Measurements from ENCODE around the gene PGLYRP1. TPM values are rescaled to one million over a fixed set of nuclear protein-coding genes. Genes with fewer than 3 reads are reported as not detected.
A peak's percentile ranks its signal among the peaks of the same experiment; 100 is the strongest.

Gene PGLYRP1
- total RNA-seq, 1 experiment from 2014 or later, result not detected

DNA sequence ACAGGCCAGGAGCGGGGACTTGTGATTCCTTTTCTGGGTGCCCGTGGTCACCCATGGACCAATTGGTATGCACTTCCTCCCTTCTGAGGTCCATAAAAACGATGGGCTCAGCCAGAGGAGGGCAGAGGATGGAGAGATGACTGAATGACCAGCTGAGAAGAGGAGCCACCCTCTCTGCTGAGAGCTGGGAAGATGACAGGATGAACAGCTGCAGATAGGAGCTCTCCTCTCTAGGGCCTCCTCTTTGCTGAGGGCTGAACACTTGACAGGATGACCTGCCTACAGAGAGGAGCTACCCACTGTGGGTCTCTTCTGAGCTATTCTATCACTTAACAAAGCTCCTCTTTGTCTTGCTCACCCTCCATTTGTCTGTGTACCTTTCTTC, 13.9 kb upstream of the PGLYRP1 start:
- ChIA-PET CTCF (interaction anchor here (0.7 kb wide), 1 partner anchor 53 kb away, joined by 5 read pairs; no protein-coding TSS in a partner anchor), POLR2A (no interaction called here)
- no peak for DNase-seq (ENCODE audit: low read depth, low spot score)
- no peak overlapping the region for H3K4me3 ChIP-seq (ENCODE audit: low read depth in 2 of 2, low read length in 2 of 2)
- in situ Hi-C loops (cut with HindIII; ENCODE audit: low pct_unique_long_range_greater_than_20kb, low sequenced_read_pairs) (no loop called here), intact Hi-C loops (cut with micrococcal nuclease; ENCODE audit: unreplicated experiment) (no loop called here)
- no peak for TF ChIP-seq TCF7L2 (IDR thresholded peaks at IDR 0.05; ENCODE audit: low read depth, low read length)
- TF ChIP-seq, protein P1, sequence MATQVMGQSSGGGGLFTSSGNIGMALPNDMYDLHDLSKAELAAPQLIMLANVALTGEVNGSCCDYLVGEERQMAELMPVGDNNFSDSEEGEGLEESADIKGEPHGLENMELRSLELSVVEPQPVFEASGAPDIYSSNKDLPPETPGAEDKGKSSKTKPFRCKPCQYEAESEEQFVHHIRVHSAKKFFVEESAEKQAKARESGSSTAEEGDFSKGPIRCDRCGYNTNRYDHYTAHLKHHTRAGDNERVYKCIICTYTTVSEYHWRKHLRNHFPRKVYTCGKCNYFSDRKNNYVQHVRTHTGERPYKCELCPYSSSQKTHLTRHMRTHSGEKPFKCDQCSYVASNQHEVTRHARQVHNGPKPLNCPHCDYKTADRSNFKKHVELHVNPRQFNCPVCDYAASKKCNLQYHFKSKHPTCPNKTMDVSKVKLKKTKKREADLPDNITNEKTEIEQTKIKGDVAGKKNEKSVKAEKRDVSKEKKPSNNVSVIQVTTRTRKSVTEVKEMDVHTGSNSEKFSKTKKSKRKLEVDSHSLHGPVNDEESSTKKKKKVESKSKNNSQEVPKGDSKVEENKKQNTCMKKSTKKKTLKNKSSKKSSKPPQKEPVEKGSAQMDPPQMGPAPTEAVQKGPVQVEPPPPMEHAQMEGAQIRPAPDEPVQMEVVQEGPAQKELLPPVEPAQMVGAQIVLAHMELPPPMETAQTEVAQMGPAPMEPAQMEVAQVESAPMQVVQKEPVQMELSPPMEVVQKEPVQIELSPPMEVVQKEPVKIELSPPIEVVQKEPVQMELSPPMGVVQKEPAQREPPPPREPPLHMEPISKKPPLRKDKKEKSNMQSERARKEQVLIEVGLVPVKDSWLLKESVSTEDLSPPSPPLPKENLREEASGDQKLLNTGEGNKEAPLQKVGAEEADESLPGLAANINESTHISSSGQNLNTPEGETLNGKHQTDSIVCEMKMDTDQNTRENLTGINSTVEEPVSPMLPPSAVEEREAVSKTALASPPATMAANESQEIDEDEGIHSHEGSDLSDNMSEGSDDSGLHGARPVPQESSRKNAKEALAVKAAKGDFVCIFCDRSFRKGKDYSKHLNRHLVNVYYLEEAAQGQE (IDR thresholded peaks at IDR 0.05; ENCODE audit: insufficient read depth in 1 of 2, low read depth in 2 of 2, low read length in 1 of 2), result no peak
- TF ChIP-seq, protein P2, sequence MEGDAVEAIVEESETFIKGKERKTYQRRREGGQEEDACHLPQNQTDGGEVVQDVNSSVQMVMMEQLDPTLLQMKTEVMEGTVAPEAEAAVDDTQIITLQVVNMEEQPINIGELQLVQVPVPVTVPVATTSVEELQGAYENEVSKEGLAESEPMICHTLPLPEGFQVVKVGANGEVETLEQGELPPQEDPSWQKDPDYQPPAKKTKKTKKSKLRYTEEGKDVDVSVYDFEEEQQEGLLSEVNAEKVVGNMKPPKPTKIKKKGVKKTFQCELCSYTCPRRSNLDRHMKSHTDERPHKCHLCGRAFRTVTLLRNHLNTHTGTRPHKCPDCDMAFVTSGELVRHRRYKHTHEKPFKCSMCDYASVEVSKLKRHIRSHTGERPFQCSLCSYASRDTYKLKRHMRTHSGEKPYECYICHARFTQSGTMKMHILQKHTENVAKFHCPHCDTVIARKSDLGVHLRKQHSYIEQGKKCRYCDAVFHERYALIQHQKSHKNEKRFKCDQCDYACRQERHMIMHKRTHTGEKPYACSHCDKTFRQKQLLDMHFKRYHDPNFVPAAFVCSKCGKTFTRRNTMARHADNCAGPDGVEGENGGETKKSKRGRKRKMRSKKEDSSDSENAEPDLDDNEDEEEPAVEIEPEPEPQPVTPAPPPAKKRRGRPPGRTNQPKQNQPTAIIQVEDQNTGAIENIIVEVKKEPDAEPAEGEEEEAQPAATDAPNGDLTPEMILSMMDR (IDR thresholded peaks at IDR 0.05), result no peak
- no peak for TF ChIP-seq POLR2AphosphoS5 (IDR thresholded peaks at IDR 0.05; ENCODE audit: low read depth, low read length)
- TF ChIP-seq SIN3A (IDR thresholded peaks at IDR 0.05; ENCODE audit: borderline replicate concordance, insufficient read depth, low read depth, low read length), result no peak
- peak; percentile 53; the same call in 1 of the 2 replicates for ATAC-seq
- no peaks in the 10 kb centered on the region for H3K4me1 ChIP-seq (ENCODE audit: control insufficient read depth, insufficient read depth, low read length)
- no TSS peak for BruUV-seq (replicated peaks)
- H3K36me3 ChIP-seq (ENCODE audit: control insufficient read depth, insufficient read depth, low read length), result no peaks in the 10 kb centered on the region
- H3K9me3 ChIP-seq (ENCODE audit: control insufficient read depth, insufficient read depth, low read depth, low read length), result no peaks in the 10 kb centered on the region
- H3K27ac ChIP-seq (ENCODE audit: low read length), result no peak overlapping the region
- H3K27me3 ChIP-seq (ENCODE audit: control insufficient read depth, insufficient read depth, low read length), result no peaks in the 10 kb centered on the region

DNA sequence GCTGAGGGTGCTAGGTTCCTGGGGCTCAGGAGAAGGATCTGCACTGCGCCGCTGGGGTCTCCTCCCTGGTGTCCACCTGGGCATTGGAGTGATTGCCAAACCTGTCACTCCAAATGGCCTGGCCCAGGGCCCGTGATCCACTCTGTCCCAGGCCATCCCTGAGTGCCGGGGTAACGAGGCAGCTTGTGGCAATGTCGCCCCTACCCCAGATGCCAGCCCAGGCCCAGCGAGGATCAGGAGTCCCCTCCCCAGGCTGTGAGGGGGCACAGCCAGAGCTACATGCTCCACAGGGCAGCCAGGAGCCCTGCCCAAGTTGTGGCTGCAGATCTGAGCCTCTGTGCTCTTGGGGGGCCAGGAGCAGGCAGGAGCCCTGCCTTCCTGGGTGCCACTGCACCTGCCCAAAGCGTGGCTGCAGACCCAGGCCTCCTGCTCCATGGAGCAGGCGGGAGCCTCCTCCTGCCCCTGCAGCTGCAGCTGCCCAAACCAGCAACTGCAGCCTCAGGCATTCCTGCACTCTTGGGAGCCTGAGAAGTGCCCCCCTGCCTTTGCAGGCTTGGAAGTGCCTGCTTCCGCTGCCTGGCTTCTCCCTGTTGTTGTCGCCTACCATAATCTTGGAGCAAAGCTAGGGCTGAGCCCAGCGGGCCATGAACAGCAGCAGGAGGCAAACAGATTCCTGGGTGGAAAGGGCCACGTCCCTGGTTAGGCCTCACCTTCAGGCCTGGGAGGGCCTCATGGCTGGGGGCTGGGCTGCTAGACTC, 13.3 kb upstream of the PGLYRP1 start:
- no peak overlapping the region for H3K4me3 ChIP-seq (ENCODE audit: low read depth in 2 of 2, low read length in 2 of 2)
- in situ Hi-C loops (cut with HindIII; ENCODE audit: low pct_unique_long_range_greater_than_20kb, low sequenced_read_pairs), result no loop called here
- H3K27me3 ChIP-seq (ENCODE audit: control insufficient read depth, insufficient read depth, low read length), result no peaks in the 10 kb centered on the region
- DNase-seq (ENCODE audit: low read depth, low spot score), result no peak
- BruUV-seq (replicated peaks), result no TSS peak
- CTCF ChIA-PET, result interaction anchor here (0.7 kb wide), 1 partner anchor 54 kb away, joined by 5 read pairs; no protein-coding TSS in a partner anchor
- H3K36me3 ChIP-seq (ENCODE audit: control insufficient read depth, insufficient read depth, low read length), result no peaks in the 10 kb centered on the region
- no peaks in the 10 kb centered on the region for H3K4me1 ChIP-seq (ENCODE audit: control insufficient read depth, insufficient read depth, low read length)
- no peak overlapping the region for H3K27ac ChIP-seq (ENCODE audit: low read length)
- POLR2A ChIA-PET, result no interaction called here
- intact Hi-C loops (cut with micrococcal nuclease; ENCODE audit: unreplicated experiment), result no loop called here
- TF ChIP-seq POLR2AphosphoS5 (IDR thresholded peaks at IDR 0.05; ENCODE audit: low read depth, low read length) (no peak), SIN3A (IDR thresholded peaks at IDR 0.05; ENCODE audit: borderline replicate concordance, insufficient read depth, low read depth, low read length) (no peak), TCF7L2 (IDR thresholded peaks at IDR 0.05; ENCODE audit: low read depth, low read length) (no peak)
- TF ChIP-seq, protein P2 (IDR thresholded peaks at IDR 0.05), result no peak
- TF ChIP-seq, protein P1 (IDR thresholded peaks at IDR 0.05; ENCODE audit: insufficient read depth in 1 of 2, low read depth in 2 of 2, low read length in 1 of 2), result no peak
- 0 out of 2 replicates have a peak, but pooled peaks have one; percentile 53 for ATAC-seq
- no peaks in the 10 kb centered on the region for H3K9me3 ChIP-seq (ENCODE audit: control insufficient read depth, insufficient read depth, low read depth, low read length)
